Breast epithelium (tissue), 4 donors: Measurements from ENCODE around the gene FBXO31. TPM values are rescaled to one million over a fixed set of nuclear protein-coding genes. Genes with fewer than 3 reads are reported as not detected.

Source experiments
- DNase-seq, 2 donors: peaks; one replicate each; pipeline ENCODE4 v3.0.0-alpha.2; 2019; ENCODE audit warnings: low spot score in 2 of 2
- H3K27ac ChIP-seq, 2 donors: fragments of 200-600 bp; sonication (generic) in 1 of 2; one replicate each; pipeline ENCODE4 v1.5.1; 2016 to 2019; ENCODE audit warnings: mild to moderate bottlenecking in 1 of 2
- H3K27me3 ChIP-seq, 2 donors: fragments of 200-600 bp; sonication (generic) in 1 of 2; one replicate each; pipeline versions ENCODE4 v1.5.1 to v1.6.0; 2017 to 2019; ENCODE audit warnings: control low read depth in 1 of 2, mild to moderate bottlenecking in 1 of 2
- H3K36me3 ChIP-seq: fragments of 200-600 bp; one replicate; pipeline ENCODE4 v1.5.1; 2019
- H3K4me1 ChIP-seq, 2 donors: fragments of 200-600 bp; sonication (generic); one replicate each; pipeline ENCODE4 v1.5.1; 2016 to 2019; ENCODE audit warnings: control low read depth in 1 of 2
- H3K4me3 ChIP-seq, 3 donors: fragments of 200-600 bp; sonication (generic); 1 replicate in 2 of 3; 2 replicates in 1 of 3; pipeline ENCODE4 v1.5.1; 2016 to 2019; ENCODE audit warnings: mild to moderate bottlenecking in 3 of 3, moderate library complexity in 2 of 3
- H3K9me3 ChIP-seq, 2 donors: fragments of 200-600 bp; sonication (generic) in 1 of 2; one replicate each; pipeline ENCODE4 v1.5.1; 2016 to 2019; ENCODE audit warnings: control low read depth in 1 of 2
- POLR2A ChIP-seq: fragments of 450-650 bp; IDR thresholded peaks from one replicate; pipeline ENCODE4 v1.6.1; 2016; ENCODE audit warnings: antibody characterized with exemption, mild to moderate bottlenecking, moderate library complexity
- POLR2AphosphoS5 ChIP-seq, 3 donors: sonication (generic); formaldehyde crosslinking; IDR thresholded peaks; one replicate each; pipeline ENCODE4 v1.6.1; 2017; ENCODE audit warnings: antibody characterized with exemption in 3 of 3
- intact Hi-C: fragments of 100-400 bp; cut with DNase I; formaldehyde crosslinking; loops from one replicate; pipeline ENCODE4 v1.15.1; 2023; ENCODE audit warnings: low total_unique reads
- total RNA-seq, 3 donors: library from RNA; depleted of rRNA; stranded (reverse); fragments of >200 nt; gene quantifications; one replicate each; pipeline ENCODE4 v1.1.0, GENCODE V29; 2016
- TF ChIP-seq, protein P1 (sequence below), 3 donors: fragments of 450-650 bp; IDR thresholded peaks; one replicate each; pipeline ENCODE4 v1.5.1; 2016 to 2017; ENCODE audit warnings: antibody characterized with exemption in 3 of 3, mild to moderate bottlenecking in 3 of 3, moderate library complexity in 3 of 3

The FBXO31 gene
- total RNA-seq, 3 donors from 2014 or later, result 43.0 to 74.7 (median 67.4) TPM

DNA sequence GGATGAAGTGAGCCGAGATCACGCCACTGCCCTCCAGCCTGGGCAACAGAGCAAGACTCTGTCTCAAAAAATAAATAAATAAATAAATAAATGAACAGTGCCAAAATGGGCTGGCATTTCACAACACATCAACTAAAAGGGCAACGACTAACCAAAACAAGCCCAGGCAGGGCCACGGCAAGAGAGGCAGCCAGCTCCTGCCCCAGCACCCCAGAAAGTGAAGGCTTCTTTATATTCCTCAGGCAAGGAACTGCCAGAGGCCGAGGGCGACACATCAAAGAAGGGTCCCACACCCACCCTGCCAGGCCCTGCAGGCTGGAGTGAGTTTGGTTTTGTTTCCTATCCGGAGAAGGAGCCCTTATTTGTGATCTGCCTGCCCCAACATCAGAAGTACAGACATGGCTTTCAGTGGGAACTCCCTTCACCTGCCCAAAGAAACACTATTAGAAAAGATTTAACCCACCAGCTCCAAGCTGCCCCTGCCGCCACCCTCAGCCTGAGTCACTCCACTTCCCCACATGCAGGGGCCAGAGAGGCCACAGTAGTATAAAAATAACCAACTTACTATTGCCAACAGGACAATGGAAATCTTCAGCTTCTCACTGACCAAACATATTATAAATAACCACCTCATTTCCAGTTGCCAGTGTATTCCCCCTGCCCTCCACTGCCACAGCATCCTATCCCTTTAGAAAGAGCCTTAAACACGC is 8.0 kb downstream of the FBXO31 start:
- Histone ChIP-seq H3K27me3 (no peaks in the 10 kb centered on the region), H3K36me3 (no peaks in the 10 kb centered on the region), H3K9me3 (no peaks in the 10 kb centered on the region), H3K4me3 (no peak overlapping the region), H3K27ac (peak overlapping the region in 1 of 2 donors; percentile 45), H3K4me1 (peaks cover under 1 to 5% of the 10 kb centered on the region in 2 donors)
- intact Hi-C loops, result no loop called here
- TF ChIP-seq, protein P1, sequence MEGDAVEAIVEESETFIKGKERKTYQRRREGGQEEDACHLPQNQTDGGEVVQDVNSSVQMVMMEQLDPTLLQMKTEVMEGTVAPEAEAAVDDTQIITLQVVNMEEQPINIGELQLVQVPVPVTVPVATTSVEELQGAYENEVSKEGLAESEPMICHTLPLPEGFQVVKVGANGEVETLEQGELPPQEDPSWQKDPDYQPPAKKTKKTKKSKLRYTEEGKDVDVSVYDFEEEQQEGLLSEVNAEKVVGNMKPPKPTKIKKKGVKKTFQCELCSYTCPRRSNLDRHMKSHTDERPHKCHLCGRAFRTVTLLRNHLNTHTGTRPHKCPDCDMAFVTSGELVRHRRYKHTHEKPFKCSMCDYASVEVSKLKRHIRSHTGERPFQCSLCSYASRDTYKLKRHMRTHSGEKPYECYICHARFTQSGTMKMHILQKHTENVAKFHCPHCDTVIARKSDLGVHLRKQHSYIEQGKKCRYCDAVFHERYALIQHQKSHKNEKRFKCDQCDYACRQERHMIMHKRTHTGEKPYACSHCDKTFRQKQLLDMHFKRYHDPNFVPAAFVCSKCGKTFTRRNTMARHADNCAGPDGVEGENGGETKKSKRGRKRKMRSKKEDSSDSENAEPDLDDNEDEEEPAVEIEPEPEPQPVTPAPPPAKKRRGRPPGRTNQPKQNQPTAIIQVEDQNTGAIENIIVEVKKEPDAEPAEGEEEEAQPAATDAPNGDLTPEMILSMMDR (IDR thresholded peaks at IDR 0.05), result no peak
- TF ChIP-seq POLR2A (no peak), POLR2AphosphoS5 (IDR thresholded peaks at IDR 0.05) (no peak)
- DNase-seq, result no peak

DNA sequence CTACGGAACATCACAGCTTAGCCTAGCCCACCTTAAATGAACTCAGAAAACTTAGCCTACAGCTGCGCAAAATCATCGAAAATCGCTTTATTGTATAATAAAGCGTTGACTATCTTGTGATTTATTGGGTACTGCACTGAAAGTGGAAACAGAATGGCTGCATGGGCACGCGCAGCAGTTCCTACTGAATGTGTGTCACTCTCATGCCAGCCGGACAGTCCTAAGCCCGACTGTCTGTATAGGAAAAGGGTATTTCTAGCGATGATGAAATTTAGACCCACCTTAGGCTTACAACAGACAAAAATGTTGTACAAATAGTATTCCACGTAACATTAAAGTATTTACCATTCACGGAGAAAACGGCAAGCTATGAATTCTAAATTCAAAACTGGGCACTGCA is 9.3 kb downstream of the FBXO31 start:
- no peak for DNase-seq
- intact Hi-C loops, result no loop called here
- Histone ChIP-seq H3K36me3 (no peaks in the 10 kb centered on the region), H3K4me3 (no peak overlapping the region), H3K27ac (no peak overlapping the region), H3K27me3 (no peaks in the 10 kb centered on the region), H3K9me3 (no peaks in the 10 kb centered on the region), H3K4me1 (peaks cover 4 to 6% of the 10 kb centered on the region in 2 donors)
- TF ChIP-seq, protein P1 (IDR thresholded peaks at IDR 0.05), result no peak
- TF ChIP-seq POLR2A (no peak), POLR2AphosphoS5 (IDR thresholded peaks at IDR 0.05) (no peak)

DNA sequence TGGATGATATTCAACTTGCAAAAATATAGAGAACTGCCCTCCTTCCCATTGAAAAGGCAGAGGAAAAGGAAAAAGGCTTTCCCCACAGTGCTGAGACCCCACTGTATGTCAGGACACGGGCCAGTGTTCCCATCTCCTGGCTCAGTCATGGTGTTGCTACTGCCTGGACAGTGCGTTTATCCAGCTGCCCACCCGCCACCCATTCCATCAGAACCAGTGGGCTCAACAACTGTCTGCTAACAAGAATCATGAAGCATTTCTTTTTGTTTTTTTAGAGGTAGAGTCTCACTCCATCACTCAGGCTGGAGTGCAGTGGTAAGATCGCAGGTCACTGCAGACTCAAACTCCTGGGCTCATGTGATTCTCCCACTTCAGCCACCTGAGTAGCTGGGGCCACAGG is 11.3 kb downstream of the FBXO31 start:
- H3K27ac ChIP-seq, result no peak overlapping the region
- peaks cover 4 to 6% of the 10 kb centered on the region in 2 donors for H3K4me1 ChIP-seq
- intact Hi-C loops, result no loop called here
- TF ChIP-seq POLR2AphosphoS5 (IDR thresholded peaks at IDR 0.05), result no peak
- TF ChIP-seq, protein P1 (IDR thresholded peaks at IDR 0.05), result no peak
- no peak for TF ChIP-seq POLR2A
- no peak for DNase-seq
- no peaks in the 10 kb centered on the region for H3K27me3 ChIP-seq
- H3K9me3 ChIP-seq, result no peaks in the 10 kb centered on the region
- no peak overlapping the region for H3K4me3 ChIP-seq
- no peaks in the 10 kb centered on the region for H3K36me3 ChIP-seq

DNA sequence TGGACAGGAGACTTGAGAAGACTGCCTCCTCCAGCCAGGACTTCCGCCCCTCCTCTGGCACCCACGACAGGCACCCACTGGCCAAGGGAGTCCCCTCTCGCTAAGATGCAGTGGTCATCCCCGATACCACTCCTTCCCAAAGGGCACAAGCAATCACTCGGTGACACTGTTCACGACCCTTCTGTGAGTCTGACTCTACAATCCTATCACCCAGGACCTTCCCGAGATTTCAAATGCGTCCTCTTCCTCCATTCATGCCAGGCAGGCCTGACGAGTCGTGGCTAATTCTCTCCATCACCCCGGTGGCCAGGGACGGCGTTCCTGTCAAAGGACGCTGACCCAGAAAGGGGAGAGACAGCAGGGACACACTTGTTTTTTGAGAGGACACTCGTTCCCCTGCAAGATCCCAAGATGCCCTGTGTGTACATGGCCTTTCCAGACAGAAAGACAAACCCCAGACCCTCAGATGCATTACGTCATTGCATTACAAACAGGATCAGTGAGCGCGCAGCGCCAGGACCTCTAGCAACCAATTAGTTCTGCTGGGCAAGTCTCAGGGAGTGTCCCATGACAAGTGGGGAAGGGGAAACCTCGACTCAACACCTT is 12.2 kb downstream of the FBXO31 start:
- Histone ChIP-seq H3K4me3 (no peak overlapping the region), H3K27me3 (no peaks in the 10 kb centered on the region), H3K36me3 (no peaks in the 10 kb centered on the region), H3K27ac (peak overlapping the region in 1 of 2 donors; percentile 16), H3K4me1 (peaks cover 4 to 6% of the 10 kb centered on the region in 2 donors), H3K9me3 (no peaks in the 10 kb centered on the region)
- intact Hi-C loops, result no loop called here
- DNase-seq, result no peak
- TF ChIP-seq POLR2A, result no peak
- TF ChIP-seq, protein P1 (IDR thresholded peaks at IDR 0.05), result no peak
- TF ChIP-seq POLR2AphosphoS5 (IDR thresholded peaks at IDR 0.05), result no peak
